Hepatocyte (in vitro differentiated cells): ENCODE measurements around the gene OOSP3. TPM values are rescaled to one million over a fixed set of nuclear protein-coding genes. Genes with fewer than 3 reads are reported as not detected.

ENCODE experiments used
- DNase-seq: peaks from one replicate; pipeline ENCODE4 v3.0.0-alpha.2; 2016; ENCODE audit warnings: low spot score
- H2AFZ ChIP-seq: fragments of 200-600 bp; sonication (generic); 2 replicates; pipeline ENCODE4 v1.6.0; 2016; ENCODE audit warnings: antibody characterized with exemption, mild to moderate bottlenecking
- H3K27ac ChIP-seq: fragments of 200-600 bp; sonication (generic); 2 replicates; pipeline ENCODE4 v1.5.1; 2016; ENCODE audit warnings: mild to moderate bottlenecking
- H3K27me3 ChIP-seq: fragments of 200-600 bp; sonication (generic); 2 replicates; pipeline ENCODE4 v1.6.1; 2016
- H3K36me3 ChIP-seq: fragments of 200-600 bp; sonication (generic); replicated peaks from 2 replicates; pipeline ENCODE4 v1.5.1; 2016; ENCODE audit warnings: low read depth; ENCODE audit not compliant: insufficient read depth
- H3K4me1 ChIP-seq: fragments of 200-600 bp; sonication (generic); 2 replicates; pipeline ENCODE4 v1.5.1; 2016; ENCODE audit warnings: mild to moderate bottlenecking, moderate library complexity; ENCODE audit not compliant: insufficient read depth
- H3K4me2 ChIP-seq: fragments of 200-600 bp; sonication (generic); 2 replicates; pipeline ENCODE4 v1.6.0; 2016
- H3K4me3 ChIP-seq: fragments of 200-600 bp; sonication (generic); 2 replicates; pipeline ENCODE4 v1.5.1; 2016; ENCODE audit warnings: mild to moderate bottlenecking
- H3K79me2 ChIP-seq: fragments of 200-600 bp; sonication (generic); 2 replicates; pipeline ENCODE4 v1.6.0; 2017; ENCODE audit warnings: mild to moderate bottlenecking
- H3K9me2 ChIP-seq: fragments of 200-600 bp; sonication (generic); replicated peaks from 2 replicates; pipeline ENCODE4 v1.6.0; 2017; ENCODE audit warnings: mild to moderate bottlenecking; ENCODE audit not compliant: insufficient read depth
- H3K9me3 ChIP-seq: fragments of 200-600 bp; sonication (generic); 2 replicates; pipeline ENCODE4 v1.5.1; 2016; ENCODE audit warnings: low read depth, mild to moderate bottlenecking
- H4K20me1 ChIP-seq: fragments of 200-600 bp; sonication (generic); 2 replicates; pipeline ENCODE4 v1.6.0; 2016; ENCODE audit warnings: mild to moderate bottlenecking; ENCODE audit not compliant: insufficient read depth, poor library complexity, severe bottlenecking
- CTCF ChIP-seq: fragments of 200-600 bp; sonication (generic); IDR thresholded peaks from 2 replicates; pipeline ENCODE4 v1.5.1; 2016; ENCODE audit warnings: antibody characterized with exemption, mild to moderate bottlenecking; ENCODE audit not compliant: poor library complexity
- EZH2 ChIP-seq: fragments of 200-600 bp; sonication (generic); IDR thresholded peaks from 2 replicates; pipeline ENCODE4 v1.6.1; 2016; ENCODE audit warnings: antibody characterized with exemption, mild to moderate bottlenecking, borderline replicate concordance
- EZH2phosphoT487 ChIP-seq: fragments of 200-600 bp; sonication (generic); IDR thresholded peaks from one replicate; pipeline ENCODE4 v1.6.1; 2018; ENCODE audit warnings: antibody characterized with exemption, mild to moderate bottlenecking, low read depth, moderate library complexity; ENCODE audit not compliant: unreplicated experiment, severe bottlenecking
- WGBS: methylation state at CpG from one replicate; pipeline ENCODE4 v1.1.6; 2016; ENCODE audit warnings: low lambda C conversion rate; ENCODE audit errors: missing lambda C conversion rate; 5-methylcytosine and 5-hydroxymethylcytosine counted together
- polyA plus RNA-seq: library from polyadenylated mRNA; unstranded; fragments of >200 nt; fragmentation: Nextera tagmentation; extraction: Ambion mirVana; gene quantifications from 2 replicates; pipeline ENCODE4 v1.2.1, GENCODE V29; 2016
- total RNA-seq: library from RNA; depleted of rRNA; stranded (reverse); fragments of >200 nt; gene quantifications from 2 replicates; pipeline ENCODE4 v1.2.3, GENCODE V29; 2014

OOSP3 gene
- total and polyA plus RNA-seq, 2 experiments from 2014 or later: not detected

- H3K79me2 ChIP-seq: no peaks in the 10 kb centered on the region
- TF ChIP-seq EZH2 (no peak), CTCF (no peak), EZH2phosphoT487 (no peak)
- peaks cover 5% of the 10 kb centered on the region for H3K9me3 ChIP-seq
- no peaks in the 10 kb centered on the region for H3K9me2 ChIP-seq
- H2AFZ ChIP-seq: no peak overlapping the region
- 95% methylated on average over 2 of the region's 2 CpGs for WGBS
- no peaks in the 10 kb centered on the region for H3K36me3 ChIP-seq
- H3K27ac ChIP-seq: no peak overlapping the region
- DNase-seq: no peak
- H3K27me3 ChIP-seq: no peaks in the 10 kb centered on the region
- H3K4me3 ChIP-seq: no peak overlapping the region
- H3K4me1 ChIP-seq: no peaks in the 10 kb centered on the region
- H4K20me1 ChIP-seq: no peaks in the 10 kb centered on the region
- H3K4me2 ChIP-seq: no peak overlapping the region
Measured at GRCh38 chr11:59918480-59918879, 39.9 kb downstream of the OOSP3 start.

- no peaks in the 10 kb centered on the region for H3K9me2 ChIP-seq
- peak; percentile 47 for TF ChIP-seq CTCF
- no peak for TF ChIP-seq EZH2phosphoT487
- TF ChIP-seq EZH2: no peak
- H3K4me3 ChIP-seq: no peak overlapping the region
- H3K36me3 ChIP-seq: no peaks in the 10 kb centered on the region
- H3K79me2 ChIP-seq: no peaks in the 10 kb centered on the region
- no peak overlapping the region for H2AFZ ChIP-seq
- 26% methylated on average over 3 of the region's 3 CpGs for WGBS
- no peak overlapping the region for H3K4me2 ChIP-seq
- H3K27ac ChIP-seq: no peak overlapping the region
- peaks cover 5% of the 10 kb centered on the region for H3K9me3 ChIP-seq
- DNase-seq: peak; percentile 44
- no peaks in the 10 kb centered on the region for H3K27me3 ChIP-seq
- H4K20me1 ChIP-seq: no peaks in the 10 kb centered on the region
- H3K4me1 ChIP-seq: no peaks in the 10 kb centered on the region
Measured at GRCh38 chr11:59918987-59919589, 40.5 kb downstream of the OOSP3 start.

GRCh38 chr11:59923813-59924212, 45.2 kb downstream of the OOSP3 start:
- Histone ChIP-seq H3K4me3 (no peak overlapping the region), H3K79me2 (no peaks in the 10 kb centered on the region), H3K9me2 (no peaks in the 10 kb centered on the region), H3K4me2 (no peak overlapping the region), H3K36me3 (no peaks in the 10 kb centered on the region), H3K27ac (no peak overlapping the region), H3K27me3 (no peaks in the 10 kb centered on the region), H2AFZ (no peak overlapping the region), H3K4me1 (no peaks in the 10 kb centered on the region), H4K20me1 (no peaks in the 10 kb centered on the region), H3K9me3 (peaks cover 5% of the 10 kb centered on the region)
- 93% methylated on average over 6 of the region's 6 CpGs for WGBS
- TF ChIP-seq CTCF: no peak
- no peak for TF ChIP-seq EZH2phosphoT487
- TF ChIP-seq EZH2: no peak
- no peak for DNase-seq
